ENCODE measurements around the gene SH2D2A. TPM values are rescaled to one million over a fixed set of nuclear protein-coding genes. Genes with fewer than 3 reads are reported as not detected.

Gene SH2D2A
- total and polyA plus RNA-seq, 2 donors (not counting 1 experiment from before 2014, with no cell fraction given), result 0.73 to 2.1 TPM

GRCh38 chr1:156813750-156814570 lies 2.7 kb downstream of the SH2D2A start:
- DNase-seq (peak; percentile 77), ATAC-seq (ENCODE audit: low read depth) (peak; percentile 72)
- no peaks in the 10 kb centered on the region for H4K20me1 ChIP-seq (ENCODE audit: control insufficient read depth, insufficient read depth, low read length, poor library complexity, severe bottlenecking)
- peaks cover 26 to 32% of the 10 kb centered on the region in 2 donors for H3K4me1 ChIP-seq (ENCODE audit: control insufficient read depth in 2 of 2, insufficient read depth in 2 of 2, low read length in 2 of 2)
- peak overlapping the region; percentile 11 to 62 (median 56) for H3K4me3 ChIP-seq (ENCODE audit: control extremely low read depth in 1 of 5, extremely low read depth in 1 of 5, insufficient read depth in 1 of 5, low read depth in 2 of 5, low read length in 4 of 5)
- peak overlapping the region; percentile 89 for H2AFZ ChIP-seq (ENCODE audit: insufficient read depth, low read depth, low read length, poor library complexity, severe bottlenecking)
- no peaks in the 10 kb centered on the region for H3K27me3 Mint-ChIP-seq
- H3K79me2 ChIP-seq (ENCODE audit: control insufficient read depth, insufficient read depth, low read length), result no peaks in the 10 kb centered on the region
- peaks cover 0 to 3% (median 0%) of the 10 kb centered on the region in 3 donors for H3K9me3 ChIP-seq (ENCODE audit: control extremely low read depth in 1 of 3, control insufficient read depth in 2 of 3, insufficient read depth in 1 of 3, low read length in 2 of 3)
- WGBS (ENCODE audit: insufficient coverage), result 14% methylated on average over 57 of the region's 60 CpGs
- peak overlapping the region; percentile 32 for H3K27ac Mint-ChIP-seq
- POLR2A ChIA-PET, result no interaction called here
- peaks cover 34% of the 10 kb centered on the region for H3K4me1 Mint-ChIP-seq
- H3K4me2 ChIP-seq (replicated peaks; ENCODE audit: low read depth, low read length, poor library complexity, severe bottlenecking), result peak overlapping the region; percentile 96
- H3K4me3 Mint-ChIP-seq, result peak overlapping the region; percentile 91
- intact Hi-C loops (cut with micrococcal nuclease), result no loop called here
- no peaks in the 10 kb centered on the region for H3K9me3 Mint-ChIP-seq (ENCODE audit: insufficient read depth)
- peaks cover 0 to 12% (median 0%) of the 10 kb centered on the region in 4 experiments for H3K27me3 ChIP-seq (replicated peaks in 1 of 4; ENCODE audit: control extremely low read depth in 1 of 4, control insufficient read depth in 3 of 4, insufficient read depth in 4 of 4, low read length in 3 of 4)
- no peak overlapping the region for H3K27ac ChIP-seq (ENCODE audit: low read length in 2 of 2)
- no peaks in the 10 kb centered on the region for H3K36me3 ChIP-seq (replicated peaks in 1 of 2; ENCODE audit: control extremely low read depth in 1 of 2, control insufficient read depth in 1 of 2, extremely low read depth in 1 of 2, insufficient read depth in 2 of 2, low read length in 1 of 2)
- H3K9ac ChIP-seq (ENCODE audit: low read length), result peak overlapping the region; percentile 64
- TF ChIP-seq EZH2 (IDR thresholded peaks at IDR 0.05; ENCODE audit: borderline replicate concordance, insufficient read depth, low read depth, low read length, poor library complexity, severe bottlenecking) (no peak), CTCF (IDR thresholded peaks at IDR 0.05) (peak; percentile 75)
- CTCF ChIA-PET, result interaction anchor here (0.8 to 2.0 kb wide), 7 partner anchors 14 to 86 kb away, joined by 3 to 11 read pairs (median 3); partner anchors contain the start of genes METTL25B and NTRK1

GRCh38 chr1:156813298-156813697 lies 3.4 kb downstream of the SH2D2A start:
- Histone ChIP-seq H3K36me3 (replicated peaks in 1 of 2; ENCODE audit: control extremely low read depth in 1 of 2, control insufficient read depth in 1 of 2, extremely low read depth in 1 of 2, insufficient read depth in 2 of 2, low read length in 1 of 2) (no peaks in the 10 kb centered on the region), H3K4me1 (ENCODE audit: control insufficient read depth in 2 of 2, insufficient read depth in 2 of 2, low read length in 2 of 2) (peaks cover 26 to 32% of the 10 kb centered on the region in 2 donors), H3K4me2 (replicated peaks; ENCODE audit: low read depth, low read length, poor library complexity, severe bottlenecking) (peak overlapping the region; percentile 96), H3K9me3 (ENCODE audit: control extremely low read depth in 1 of 3, control insufficient read depth in 2 of 3, insufficient read depth in 1 of 3, low read length in 2 of 3) (peaks cover 0 to 3% (median 0%) of the 10 kb centered on the region in 3 donors), H3K79me2 (ENCODE audit: control insufficient read depth, insufficient read depth, low read length) (no peaks in the 10 kb centered on the region), H3K27me3 (replicated peaks in 1 of 4; ENCODE audit: control extremely low read depth in 1 of 4, control insufficient read depth in 3 of 4, insufficient read depth in 4 of 4, low read length in 3 of 4) (peaks cover 0 to 12% (median 0%) of the 10 kb centered on the region in 4 experiments), H2AFZ (ENCODE audit: insufficient read depth, low read depth, low read length, poor library complexity, severe bottlenecking) (peak overlapping the region; percentile 89), H3K4me3 (ENCODE audit: control extremely low read depth in 1 of 5, extremely low read depth in 1 of 5, insufficient read depth in 1 of 5, low read depth in 2 of 5, low read length in 4 of 5) (peak overlapping the region in 4 of 5 experiments; percentile 52 to 62 (median 59)), H3K27ac (ENCODE audit: low read length in 2 of 2) (no peak overlapping the region), H3K9ac (ENCODE audit: low read length) (peak overlapping the region; percentile 64), H4K20me1 (ENCODE audit: control insufficient read depth, insufficient read depth, low read length, poor library complexity, severe bottlenecking) (no peaks in the 10 kb centered on the region)
- Mint-ChIP-seq H3K4me3 (peak overlapping the region; percentile 91), H3K9me3 (ENCODE audit: insufficient read depth) (no peaks in the 10 kb centered on the region), H3K4me1 (peaks cover 34% of the 10 kb centered on the region), H3K27me3 (no peaks in the 10 kb centered on the region), H3K27ac (no peak overlapping the region)
- WGBS (ENCODE audit: insufficient coverage), result 65% methylated on average over 3 of the region's 10 CpGs
- ChIA-PET POLR2A (no interaction called here), CTCF (interaction anchor here (0.8 to 2.0 kb wide), 6 partner anchors 14 to 139 kb away, joined by 3 to 11 read pairs (median 3); partner anchors contain the start of gene METTL25B)
- ATAC-seq (ENCODE audit: low read depth), result no peak
- DNase-seq, result no peak
- intact Hi-C loops (cut with micrococcal nuclease), result no loop called here
- no peak for TF ChIP-seq CTCF (IDR thresholded peaks at IDR 0.05)

Measured in B cell (primary cell).